ENCODE data around the gene EEF1AKMT2. TPM values are rescaled to one million over a fixed set of nuclear protein-coding genes. Genes with fewer than 3 reads are reported as not detected.

Gene EEF1AKMT2
- total and polyA plus RNA-seq, 9 of the 15 experiments (the other 6 are each of a cell fraction or from before 2014, with no cell fraction given) = 9.3 to 34.3 (median 23.7) TPM

- TF ChIP-seq CTCFL (IDR thresholded peaks at IDR 0.05; ENCODE audit: borderline replicate concordance, insufficient read depth, low read depth, low read length, poor library complexity, severe bottlenecking) (no peak), ARHGAP35 (IDR thresholded peaks at IDR 0.05; ENCODE audit: partially characterized antibody) (no peak), ZNF77 (CRISPR knock-in tag; IDR thresholded peaks at IDR 0.05) (no peak), ZNF589 (CRISPR knock-in tag; IDR thresholded peaks at IDR 0.05; ENCODE audit: low read depth) (no peak)
Measured at GRCh38 chr10:124713679-124714255, 77.9 kb downstream of the EEF1AKMT2 start (continued).

GRCh38 chr10:124712704-124713407 lies 78.8 kb downstream of the EEF1AKMT2 start:
- POLR2A ChIA-PET = interaction anchor here (0.6 to 1.3 kb wide), 2 partner anchors 10 to 42 kb away, joined by 4 read pairs; no protein-coding TSS in a partner anchor
- peaks cover 17 to 29% of the 10 kb centered on the region in 2 experiments; a peak in 4 of 5 replicates for H3K4me1 ChIP-seq (replicated peaks in 1 of 2; ENCODE audit: control insufficient read depth in 2 of 2, insufficient read depth in 2 of 2, low read length in 2 of 2)
- TF ChIP-seq U2AF2 (optimal IDR thresholded peaks at IDR 0.05; ENCODE audit: low read depth, low read length) (no peak), BCOR (IDR thresholded peaks at IDR 0.05) (peak; percentile 37; the same call in 1 of the 2 replicates), CBX8 (IDR thresholded peaks at IDR 0.05; ENCODE audit: borderline replicate concordance, extremely low read depth, low read depth, low read length, poor library complexity, severe bottlenecking) (no peak), NR4A1 (CRISPR knock-in tag; IDR thresholded peaks at IDR 0.05) (no peak), NR4A1 (tag; IDR thresholded peaks at IDR 0.05) (no peak), RBM25 (IDR thresholded peaks at IDR 0.05; ENCODE audit: low read depth, low read length, severe bottlenecking) (peak; percentile 55), BDP1 (IDR thresholded peaks at IDR 0.05; ENCODE audit: insufficient read depth, insufficient read length) (no peak), ZFPM2 (CRISPR knock-in tag; IDR thresholded peaks at IDR 0.05) (no peak), JUNB (CRISPR knock-in tag; conservative IDR thresholded peaks at IDR 0.05) (no peak)

More at GRCh38 chr10:124712704-124713407, 78.8 kb downstream of the EEF1AKMT2 start:
- Histone ChIP-seq H3K9me1 (ENCODE audit: control insufficient read depth, insufficient read depth, low read length) (no peaks in the 10 kb centered on the region), H3K27ac (ENCODE audit: extremely low read depth, low read depth, low read length) (no peak overlapping the region), H3K9me3 (replicated peaks; ENCODE audit: control insufficient read depth, insufficient read depth, low read depth, low read length) (no peaks in the 10 kb centered on the region), H3K4me2 (ENCODE audit: insufficient read depth, low read length) (no peak overlapping the region), H3K9ac (ENCODE audit: insufficient read depth in 1 of 2, low read depth in 2 of 2, low read length in 2 of 2) (no peak overlapping the region), H4K20me1 (replicated peaks; ENCODE audit: control insufficient read depth, insufficient read depth, low read length) (peaks cover 4% of the 10 kb centered on the region; the same call in 1 of the 2 replicates), H3K4me3 (no peak overlapping the region), H2AFZ (ENCODE audit: low read depth, low read length) (no peak overlapping the region), H3K36me3 (ENCODE audit: control insufficient read depth, insufficient read depth, low read length) (peaks cover 10% of the 10 kb centered on the region; the same call in 2 of the 3 replicates), H3K27me3 (ENCODE audit: control insufficient read depth in 2 of 2, insufficient read depth in 2 of 2, low read length in 2 of 2) (no peaks in the 10 kb centered on the region), H3K79me2 (ENCODE audit: control insufficient read depth, insufficient read depth, low read length) (peaks cover 45% of the 10 kb centered on the region)
- CTCF ChIA-PET (ENCODE audit: low intra/inter-chr PET ratio) = no interaction called here
- BruUV-seq (replicated peaks) = no TSS peak
- intact Hi-C loops (cut with micrococcal nuclease) (no loop called here), in situ Hi-C loops (cut with MboI) (no loop called here)
- DNase-seq (ENCODE audit: extremely low read depth in 1 of 4, low spot score in 3 of 4) (no peak), ATAC-seq (no peak), FAIRE-seq (no peak)
- WGBS (ENCODE audit: insufficient coverage, low coverage, missing lambda C conversion rate) = 62% methylated on average over 4 of the region's 5 CpGs
